ENCODE data around the gene KCNT1. TPM values are rescaled to one million over a fixed set of nuclear protein-coding genes. Genes with fewer than 3 reads are reported as not detected.

Gene KCNT1
- total RNA-seq, 1 donor from 2014 or later = not detected

DNA sequence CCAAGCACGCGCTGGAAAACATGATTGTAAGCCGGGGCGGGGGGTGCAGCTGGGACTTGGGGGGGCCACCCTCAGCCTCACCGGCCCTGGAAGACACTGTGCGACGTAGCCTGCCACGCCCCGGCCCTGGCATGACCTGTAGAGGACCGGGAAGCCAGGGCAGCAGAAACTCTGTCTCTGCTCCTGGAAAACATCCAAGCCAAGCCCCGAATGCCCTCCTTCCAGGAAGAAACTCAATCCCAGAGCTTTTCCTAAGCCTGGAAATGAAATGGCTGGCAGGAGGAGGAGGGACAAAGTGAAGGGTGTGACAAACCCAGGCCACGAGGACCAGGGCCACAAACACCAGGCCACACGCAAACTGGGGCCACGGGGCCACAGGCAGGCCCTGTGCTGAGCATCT lies 55.4 kb downstream of the KCNT1 start:
- peaks cover 0 to 9% of the 10 kb centered on the region in 2 donors for H3K9me3 ChIP-seq
- no peaks in the 10 kb centered on the region for H3K4me1 ChIP-seq
- TF ChIP-seq, protein P1, sequence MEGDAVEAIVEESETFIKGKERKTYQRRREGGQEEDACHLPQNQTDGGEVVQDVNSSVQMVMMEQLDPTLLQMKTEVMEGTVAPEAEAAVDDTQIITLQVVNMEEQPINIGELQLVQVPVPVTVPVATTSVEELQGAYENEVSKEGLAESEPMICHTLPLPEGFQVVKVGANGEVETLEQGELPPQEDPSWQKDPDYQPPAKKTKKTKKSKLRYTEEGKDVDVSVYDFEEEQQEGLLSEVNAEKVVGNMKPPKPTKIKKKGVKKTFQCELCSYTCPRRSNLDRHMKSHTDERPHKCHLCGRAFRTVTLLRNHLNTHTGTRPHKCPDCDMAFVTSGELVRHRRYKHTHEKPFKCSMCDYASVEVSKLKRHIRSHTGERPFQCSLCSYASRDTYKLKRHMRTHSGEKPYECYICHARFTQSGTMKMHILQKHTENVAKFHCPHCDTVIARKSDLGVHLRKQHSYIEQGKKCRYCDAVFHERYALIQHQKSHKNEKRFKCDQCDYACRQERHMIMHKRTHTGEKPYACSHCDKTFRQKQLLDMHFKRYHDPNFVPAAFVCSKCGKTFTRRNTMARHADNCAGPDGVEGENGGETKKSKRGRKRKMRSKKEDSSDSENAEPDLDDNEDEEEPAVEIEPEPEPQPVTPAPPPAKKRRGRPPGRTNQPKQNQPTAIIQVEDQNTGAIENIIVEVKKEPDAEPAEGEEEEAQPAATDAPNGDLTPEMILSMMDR (IDR thresholded peaks at IDR 0.05) = no peak
- H3K36me3 ChIP-seq = no peaks in the 10 kb centered on the region
- no peak for DNase-seq (ENCODE audit: low spot score in 2 of 2)
- no peak overlapping the region for H3K27ac ChIP-seq
- H3K4me3 ChIP-seq = no peak overlapping the region
- intact Hi-C loops (cut with DNase I) = no loop called here
- no peaks in the 10 kb centered on the region for H3K27me3 ChIP-seq

DNA sequence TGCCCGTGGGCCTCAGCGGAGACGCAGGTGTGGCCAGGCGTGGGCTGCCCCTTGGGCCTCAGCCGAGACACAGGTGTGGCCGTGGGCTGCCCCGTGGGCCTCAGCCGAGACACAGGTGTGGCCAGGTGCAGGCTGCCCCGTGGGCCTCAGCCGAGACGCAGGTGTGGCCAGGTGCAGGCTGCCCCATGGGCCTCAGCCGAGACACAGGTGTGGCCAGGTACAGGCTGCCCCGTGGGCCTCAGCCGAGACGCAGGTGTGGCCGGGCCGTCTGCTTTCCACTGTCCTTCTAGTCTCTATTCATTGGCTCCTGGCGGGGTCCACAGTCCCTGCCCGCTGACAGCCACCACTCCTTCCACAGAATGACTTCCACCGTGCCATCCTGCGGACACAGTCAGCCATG lies 56.1 kb downstream of the KCNT1 start:
- TF ChIP-seq, protein P1 (IDR thresholded peaks at IDR 0.05) = no peak
- no peak for DNase-seq (ENCODE audit: low spot score in 2 of 2)
- intact Hi-C loops (cut with DNase I) = no loop called here

DNA sequence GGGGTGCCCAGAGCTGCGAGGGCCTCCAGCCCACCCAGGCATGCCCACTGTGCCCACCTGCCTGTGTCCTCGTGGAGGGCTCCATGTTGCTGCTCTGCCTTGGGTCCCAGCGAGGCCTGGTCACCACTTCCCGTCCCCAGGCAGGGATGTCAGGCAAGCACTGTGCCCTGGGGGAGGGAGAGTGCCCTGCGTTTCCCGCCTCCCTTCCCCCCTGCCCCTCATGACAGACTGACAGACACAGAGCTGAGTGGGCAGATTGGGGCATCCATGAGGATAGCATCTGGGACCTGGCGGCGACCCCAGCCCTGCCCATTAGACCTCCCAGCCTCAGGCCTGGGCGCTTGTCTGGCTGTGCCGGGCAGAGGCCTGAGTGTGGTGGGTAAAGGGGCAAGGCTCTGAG lies 56.9 kb downstream of the KCNT1 start:
- no peak overlapping the region for H3K4me3 ChIP-seq
- no peaks in the 10 kb centered on the region for H3K36me3 ChIP-seq
- intact Hi-C loops (cut with DNase I) = no loop called here
- TF ChIP-seq, protein P1 (IDR thresholded peaks at IDR 0.05) = no peak
- H3K27ac ChIP-seq = no peak overlapping the region
- peaks cover 0 to 9% of the 10 kb centered on the region in 2 donors for H3K9me3 ChIP-seq
- no peaks in the 10 kb centered on the region for H3K27me3 ChIP-seq
- no peaks in the 10 kb centered on the region for H3K4me1 ChIP-seq
- no peak for DNase-seq (ENCODE audit: low spot score in 2 of 2)

More for the DNA sequence above, 56.1 kb downstream of the KCNT1 start:
- peaks cover 0 to 9% of the 10 kb centered on the region in 2 donors for H3K9me3 ChIP-seq
- no peaks in the 10 kb centered on the region for H3K36me3 ChIP-seq
- H3K27me3 ChIP-seq = no peaks in the 10 kb centered on the region
- no peak overlapping the region for H3K27ac ChIP-seq
- no peaks in the 10 kb centered on the region for H3K4me1 ChIP-seq
- H3K4me3 ChIP-seq = no peak overlapping the region

DNA sequence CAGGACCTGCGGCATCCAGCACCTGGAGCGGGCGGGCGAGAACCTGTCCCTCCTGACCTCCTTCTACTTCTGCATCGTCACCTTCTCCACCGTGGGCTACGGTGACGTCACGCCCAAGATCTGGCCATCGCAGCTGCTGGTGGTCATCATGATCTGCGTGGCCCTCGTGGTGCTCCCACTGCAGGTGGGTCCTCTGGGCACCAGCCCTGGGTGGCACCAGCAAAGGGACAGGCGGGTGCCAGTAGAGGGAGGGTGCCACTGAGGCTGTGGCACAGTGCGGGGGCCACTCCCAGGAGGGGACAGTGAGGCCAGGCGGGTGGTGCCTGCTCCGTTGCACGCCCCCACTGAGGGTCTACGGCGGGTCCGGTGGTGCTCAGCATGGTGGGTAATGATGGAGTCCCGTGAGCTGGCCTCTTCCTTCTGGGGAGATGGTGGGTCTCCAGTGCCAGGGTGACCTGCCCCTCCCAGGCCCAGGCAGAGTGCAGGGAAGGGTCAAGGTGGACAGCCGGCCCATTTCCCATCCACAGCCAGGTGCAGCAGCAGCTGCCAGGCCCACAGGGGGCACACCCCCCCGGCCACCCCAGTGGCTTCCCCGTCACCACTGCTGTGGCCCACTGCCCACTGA lies 57.8 kb downstream of the KCNT1 start:
- Histone ChIP-seq H3K27ac (no peak overlapping the region), H3K27me3 (no peaks in the 10 kb centered on the region), H3K4me3 (no peak overlapping the region), H3K9me3 (peaks cover 0 to 9% of the 10 kb centered on the region in 2 donors), H3K4me1 (no peaks in the 10 kb centered on the region), H3K36me3 (no peaks in the 10 kb centered on the region)
- TF ChIP-seq, protein P1 (IDR thresholded peaks at IDR 0.05) = no peak
- intact Hi-C loops (cut with DNase I) = no loop called here
- DNase-seq (ENCODE audit: low spot score in 2 of 2) = no peak

DNA sequence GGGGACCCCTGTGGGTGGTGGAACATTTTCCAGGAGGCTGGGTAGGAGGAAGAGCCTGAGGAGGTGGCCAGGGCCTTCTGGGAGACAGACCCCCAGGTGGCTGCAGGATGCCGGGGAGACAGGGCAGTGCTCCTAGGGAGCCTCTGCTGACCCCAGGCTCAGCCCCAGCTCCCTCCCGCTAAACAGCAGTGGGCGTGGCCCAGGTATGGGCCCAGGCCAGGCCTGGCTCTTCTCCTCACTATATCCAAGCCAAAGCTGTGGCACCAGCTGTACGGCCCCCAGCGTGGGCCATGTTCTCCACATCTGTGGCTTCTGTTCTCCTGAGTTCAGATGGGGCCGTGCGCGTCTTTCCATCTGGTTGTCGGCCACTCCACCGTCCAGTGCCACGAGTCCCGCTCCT lies 58.5 kb downstream of the KCNT1 start:
- intact Hi-C loops (cut with DNase I) = no loop called here
- H3K27ac ChIP-seq = no peak overlapping the region
- TF ChIP-seq, protein P1 (IDR thresholded peaks at IDR 0.05) = no peak

More for the DNA sequence above, 58.5 kb downstream of the KCNT1 start:
- peaks cover 0 to 9% of the 10 kb centered on the region in 2 donors for H3K9me3 ChIP-seq
- no peak overlapping the region for H3K4me3 ChIP-seq
- H3K36me3 ChIP-seq = no peaks in the 10 kb centered on the region
- no peaks in the 10 kb centered on the region for H3K27me3 ChIP-seq
- H3K4me1 ChIP-seq = no peaks in the 10 kb centered on the region
- no peak for DNase-seq (ENCODE audit: low spot score in 2 of 2)

Data from ascending aorta (tissue), 2 donors.